ENCODE data around the gene ST3GAL2.

- TF ChIP-seq, protein P1, sequence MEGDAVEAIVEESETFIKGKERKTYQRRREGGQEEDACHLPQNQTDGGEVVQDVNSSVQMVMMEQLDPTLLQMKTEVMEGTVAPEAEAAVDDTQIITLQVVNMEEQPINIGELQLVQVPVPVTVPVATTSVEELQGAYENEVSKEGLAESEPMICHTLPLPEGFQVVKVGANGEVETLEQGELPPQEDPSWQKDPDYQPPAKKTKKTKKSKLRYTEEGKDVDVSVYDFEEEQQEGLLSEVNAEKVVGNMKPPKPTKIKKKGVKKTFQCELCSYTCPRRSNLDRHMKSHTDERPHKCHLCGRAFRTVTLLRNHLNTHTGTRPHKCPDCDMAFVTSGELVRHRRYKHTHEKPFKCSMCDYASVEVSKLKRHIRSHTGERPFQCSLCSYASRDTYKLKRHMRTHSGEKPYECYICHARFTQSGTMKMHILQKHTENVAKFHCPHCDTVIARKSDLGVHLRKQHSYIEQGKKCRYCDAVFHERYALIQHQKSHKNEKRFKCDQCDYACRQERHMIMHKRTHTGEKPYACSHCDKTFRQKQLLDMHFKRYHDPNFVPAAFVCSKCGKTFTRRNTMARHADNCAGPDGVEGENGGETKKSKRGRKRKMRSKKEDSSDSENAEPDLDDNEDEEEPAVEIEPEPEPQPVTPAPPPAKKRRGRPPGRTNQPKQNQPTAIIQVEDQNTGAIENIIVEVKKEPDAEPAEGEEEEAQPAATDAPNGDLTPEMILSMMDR (IDR thresholded peaks at IDR 0.05; ENCODE audit: borderline replicate concordance, extremely low read depth, low read length, poor library complexity, severe bottlenecking) = no peak
- no peak for TF ChIP-seq EZH2 (IDR thresholded peaks at IDR 0.05; ENCODE audit: borderline replicate concordance, low read depth, low read length, severe bottlenecking)
Measured at GRCh38 chr16:70345840-70346239, 93.1 kb downstream of the ST3GAL2 start.

Data from DND-41 (cell line).